Epidermal melanocyte (primary cell): ENCODE measurements around the gene TUBGCP2.

Source experiments
- DNase-seq: peaks from one replicate; pipeline ENCODE4 v3.0.0; 2011; ENCODE audit warnings: low spot score; ENCODE audit not compliant: insufficient read length

TUBGCP2 gene

DNA sequence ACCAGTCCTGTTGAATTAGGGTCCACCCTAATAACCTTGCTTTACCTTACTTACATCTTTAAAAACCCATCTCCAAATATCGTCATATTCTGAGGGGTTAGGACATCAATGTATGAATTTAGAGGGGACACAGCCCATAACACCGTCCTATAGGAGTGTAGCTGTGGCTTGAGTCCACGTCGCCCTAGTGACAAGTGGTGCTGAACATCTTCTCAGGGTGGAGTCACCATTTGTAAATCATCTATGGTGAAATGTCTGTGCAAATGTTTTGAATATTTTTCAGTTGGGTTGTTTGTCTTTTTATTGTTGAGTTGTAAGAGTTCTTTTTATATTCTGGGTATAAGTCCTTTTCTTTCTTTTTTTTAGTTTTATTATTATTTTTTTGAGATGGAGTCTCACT lies 33.3 kb upstream of the TUBGCP2 start:
- no peak for DNase-seq

GRCh38 chr10:133339708-133340380 lies 31.2 kb upstream of the TUBGCP2 start:
- DNase-seq: no peak

GRCh38 chr10:133338080-133339071 lies 29.7 kb upstream of the TUBGCP2 start:
- DNase-seq: no peak

DNA sequence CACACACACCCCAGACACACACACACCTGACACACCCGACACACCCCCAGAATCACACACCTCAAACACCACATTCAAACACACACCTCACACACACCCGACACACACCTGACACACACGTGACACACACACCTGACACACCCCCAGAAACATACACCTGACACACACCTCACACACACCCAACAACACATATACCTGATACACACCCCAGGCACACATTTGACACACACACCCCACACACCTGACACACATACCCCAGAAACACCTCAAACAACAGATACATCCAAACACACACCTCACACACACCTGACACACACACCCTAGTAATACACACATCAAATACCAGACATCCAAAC lies 28.7 kb upstream of the TUBGCP2 start:
- DNase-seq: no peak

GRCh38 chr10:133336577-133337369 lies 28.1 kb upstream of the TUBGCP2 start, which contains the start of gene CALY:
CALY (minus strand) TSS chr10:133336896; CDS start chr10:133328989, 7,907 bp downstream.
- DNase-seq: no peak

DNA sequence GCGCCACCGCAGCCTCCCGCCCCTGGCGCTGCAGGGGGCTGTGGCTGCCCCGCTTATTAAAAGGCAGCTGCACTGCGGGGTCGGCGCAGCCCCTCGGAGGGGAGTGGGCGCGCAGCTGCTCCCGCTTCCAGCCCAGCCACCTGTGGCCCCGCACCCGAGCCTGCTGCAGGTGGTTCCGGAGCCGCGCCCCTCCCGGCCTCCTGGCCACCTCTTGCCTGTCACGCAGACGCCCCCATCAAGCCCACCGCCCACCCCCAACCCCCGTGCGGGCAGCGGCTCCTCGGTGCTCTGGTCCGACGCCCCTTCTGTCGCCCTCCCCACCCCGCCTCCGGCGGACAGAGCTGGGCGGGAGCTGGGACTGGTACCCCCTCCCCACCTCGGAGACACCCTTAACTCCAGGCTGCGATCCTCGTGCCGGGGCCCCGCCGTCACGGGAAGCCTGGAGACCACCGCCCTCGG lies 27.5 kb upstream of the TUBGCP2 start:
- no peak for DNase-seq

- no peak for DNase-seq
These were observed 26.8 kb upstream of the TUBGCP2 start for GRCh38 chr10:133335246-133336117.

- no peak for DNase-seq
These were observed 26.0 kb upstream of the TUBGCP2 start for GRCh38 chr10:133334503-133335245.

DNA sequence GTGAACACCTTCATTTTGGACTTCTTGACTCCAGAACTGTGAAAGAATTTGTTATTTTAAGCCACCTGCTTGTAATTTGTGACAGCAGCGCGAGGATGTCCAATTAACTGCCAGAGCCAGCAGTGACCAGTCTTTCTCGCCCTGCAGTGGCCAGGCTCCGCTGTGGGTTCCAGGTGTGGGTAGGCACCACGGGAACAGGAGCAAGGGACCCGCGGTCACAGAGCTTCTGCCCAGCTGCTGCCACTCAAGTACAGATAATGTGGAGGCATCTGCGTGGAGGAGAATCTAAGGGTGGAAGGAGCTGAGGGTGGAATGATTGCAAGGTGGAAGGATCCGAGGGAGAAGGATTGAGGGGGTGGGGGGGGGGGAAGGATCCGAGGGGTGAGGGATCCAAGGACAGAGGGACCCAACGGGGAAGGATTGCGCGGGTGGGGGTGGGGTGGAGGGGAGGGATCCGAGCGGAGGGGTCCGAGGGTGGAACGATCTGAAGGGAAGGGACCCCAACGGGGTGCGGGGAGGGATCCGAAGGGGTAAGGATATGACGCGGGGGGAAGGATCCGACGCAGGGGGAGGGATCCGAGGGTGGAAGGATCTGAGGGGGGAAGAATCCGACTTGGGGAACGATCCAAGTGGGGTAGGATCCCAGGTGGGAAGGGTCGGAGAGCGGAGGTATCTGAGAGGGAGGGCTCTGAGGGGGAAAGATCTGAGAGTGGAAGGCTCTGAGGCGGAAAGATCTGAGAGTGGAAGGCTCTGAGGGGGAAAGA lies 24.4 kb upstream of the TUBGCP2 start:
- no peak for DNase-seq

DNA sequence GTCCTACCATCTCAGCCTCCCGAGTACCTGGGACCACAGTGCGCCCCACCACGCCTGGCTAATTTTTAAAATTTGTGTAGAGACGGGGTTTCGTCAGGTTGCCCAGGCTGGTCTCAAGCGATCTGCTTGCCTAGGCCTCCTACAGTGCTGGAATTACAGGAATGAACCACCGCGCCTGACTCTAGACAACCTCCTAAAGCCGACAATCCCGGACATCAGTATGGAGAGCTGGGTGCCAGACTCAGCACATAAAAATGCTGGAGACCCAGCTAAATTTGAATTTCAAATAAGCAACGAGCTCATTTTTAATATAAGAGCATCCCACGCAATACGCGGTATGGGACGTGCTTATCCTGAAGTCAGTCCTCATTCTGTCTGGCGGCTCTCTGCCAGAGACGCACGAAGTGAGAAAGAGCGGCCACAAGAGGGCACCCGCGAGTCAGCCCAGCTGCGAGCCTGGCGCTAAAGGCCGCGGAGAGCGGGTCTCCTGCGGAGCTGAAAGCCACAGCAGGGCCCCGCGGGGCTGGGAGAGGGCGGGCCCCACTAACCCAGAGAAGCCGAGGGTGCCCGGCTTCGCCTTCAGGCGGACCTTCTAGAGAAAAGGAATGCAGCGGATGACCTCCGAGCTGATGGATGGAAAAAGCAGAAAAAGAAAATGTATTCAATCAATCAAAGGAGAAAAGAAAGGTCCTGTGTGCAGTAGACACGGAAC lies 21.0 kb upstream of the TUBGCP2 start:
- DNase-seq: peak; percentile 99

- no peak for DNase-seq
These were observed 20.0 kb upstream of the TUBGCP2 start for GRCh38 chr10:133328358-133329343.

- DNase-seq: no peak
These were observed 19.1 kb upstream of the TUBGCP2 start for GRCh38 chr10:133327651-133328357.

DNA sequence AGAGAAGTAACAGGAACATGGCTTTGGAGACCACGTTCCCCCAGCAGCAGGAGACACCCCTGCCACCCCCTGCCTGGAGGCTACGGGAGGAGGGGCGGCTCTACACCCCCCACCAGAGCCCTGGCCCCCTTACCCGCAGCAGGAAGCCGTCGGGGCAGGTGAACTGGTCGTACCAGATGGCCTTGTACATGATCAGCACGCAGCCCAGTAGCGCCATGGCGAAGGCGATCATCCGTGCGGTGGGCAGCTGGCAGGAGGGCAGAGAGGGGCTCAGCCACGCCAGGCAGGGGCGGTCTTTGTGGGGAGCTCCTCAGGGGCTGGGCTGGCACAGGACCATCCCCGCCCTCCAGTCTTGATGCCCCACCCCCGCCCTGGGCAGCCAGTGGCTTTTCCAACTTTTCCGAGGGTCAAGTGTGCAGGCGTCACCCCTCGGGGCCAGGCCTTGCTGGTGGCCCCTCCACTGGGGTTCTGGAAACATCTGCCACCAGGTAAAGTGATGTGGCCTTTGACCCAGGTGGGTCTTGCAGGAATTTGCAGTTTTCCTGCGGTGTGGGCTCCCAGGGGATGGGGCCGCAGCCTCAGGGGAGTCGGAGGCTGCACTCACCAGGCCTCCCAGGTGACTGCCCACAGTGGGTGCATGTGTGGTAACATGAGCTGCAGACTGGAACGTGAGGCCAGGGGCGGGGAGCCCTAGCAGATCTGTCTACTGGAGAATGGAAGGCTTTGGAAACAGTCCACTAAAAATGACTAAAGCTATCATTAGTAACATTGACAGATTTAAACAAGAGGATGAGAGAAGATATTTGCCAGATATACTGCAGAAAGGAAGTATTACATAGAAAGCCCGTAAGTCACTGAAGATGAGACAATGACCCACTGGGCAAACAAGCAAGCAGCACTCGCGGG lies 18.3 kb upstream of the TUBGCP2 start:
- DNase-seq: peak; percentile 11

- no peak for DNase-seq
These were observed 17.5 kb upstream of the TUBGCP2 start for GRCh38 chr10:133326223-133326551.

GRCh38 chr10:133325440-133326222 lies 17.0 kb upstream of the TUBGCP2 start:
- DNase-seq: peak; percentile 16
